Panc1 (cell line): ENCODE results near the gene EHD1. TPM values are rescaled to one million over a fixed set of nuclear protein-coding genes. Genes with fewer than 3 reads are reported as not detected.

Experiments used
- ATAC-seq: fragments of 200-7000 bp; cut with Tn5 transposase; 2 replicates; pipeline ENCODE4 v1.9.1; 2020; ENCODE audit warnings: mild to moderate bottlenecking, moderate library complexity
- BruUV-seq: library from RNA; stranded (reverse); fragments of 400-500 nt; replicated peaks from 2 replicates; lab custom pipeline; 2021; lab: Mats Ljungman, UMichigan
- CTCF ChIA-PET: fragments of 300-600 bp; sonication (Branson Sonifier 250); formaldehyde crosslinking; loops from one replicate; lab custom pipeline; 2022; ENCODE audit warnings: antibody characterized with exemption; lab: Charles Lee
- POLR2A ChIA-PET: fragments of 300-600 bp; sonication (Branson Sonifier 250); formaldehyde crosslinking; loops from one replicate; lab custom pipeline; 2022; ENCODE audit warnings: antibody characterized with exemption; lab: Charles Lee
- DNase-seq: peaks from one replicate; pipeline ENCODE4 v3.0.0-alpha.2; 2010; ENCODE audit warnings: low read depth, low spot score
- H3K27ac ChIP-seq: 2 replicates; pipeline ENCODE4 v1.5.1; 2011; ENCODE audit warnings: mild to moderate bottlenecking, low read length, inconsistent platforms
- H3K27me3 ChIP-seq: fragments of 200-500 bp; sonication (Bioruptor generic); 2 replicates; pipeline ENCODE4 v1.6.0; 2014; ENCODE audit warnings: low read length, inconsistent platforms; ENCODE audit not compliant: control insufficient read depth, insufficient read depth
- H3K36me3 ChIP-seq: fragments of 200-500 bp; sonication (Bioruptor generic); 2 replicates; pipeline ENCODE4 v1.5.1; 2014; ENCODE audit warnings: inconsistent platforms, mild to moderate bottlenecking, low read length, moderate library complexity; ENCODE audit not compliant: control insufficient read depth, insufficient read depth
- H3K4me1 ChIP-seq: 2 replicates; pipeline ENCODE4 v1.5.1; 2011; ENCODE audit warnings: inconsistent platforms, mild to moderate bottlenecking, low read length, moderate library complexity; ENCODE audit not compliant: control insufficient read depth, insufficient read depth
- H3K4me3 ChIP-seq, 2 experiments: 2 replicates each; pipeline ENCODE4 v1.5.1; 2011 to 2012; ENCODE audit warnings: low read depth in 2 of 2, low read length in 2 of 2, mild to moderate bottlenecking in 2 of 2, inconsistent platforms in 1 of 2, moderate library complexity in 1 of 2
- H3K9me3 ChIP-seq: fragments of 200-500 bp; sonication (Bioruptor generic); 2 replicates; pipeline ENCODE4 v1.5.1; 2014; ENCODE audit warnings: low read depth, mild to moderate bottlenecking, inconsistent platforms, low read length, moderate library complexity; ENCODE audit not compliant: control insufficient read depth, insufficient read depth
- CTCF ChIP-seq: fragments of 450-650 bp; IDR thresholded peaks from 2 replicates; pipeline ENCODE4 v1.5.1; 2017; ENCODE audit warnings: mild to moderate bottlenecking
- POLR2AphosphoS5 ChIP-seq: IDR thresholded peaks from 2 replicates; pipeline ENCODE4 v1.6.1; 2012; ENCODE audit warnings: mild to moderate bottlenecking, low read depth, low read length, moderate library complexity
- REST ChIP-seq, 2 experiments: IDR thresholded peaks; 2 replicates each; pipeline ENCODE4 v1.6.1; 2011 to 2012; ENCODE audit warnings: low read depth in 2 of 2, control low read depth in 1 of 2, low read length in 1 of 2, mild to moderate bottlenecking in 1 of 2, moderate library complexity in 1 of 2; ENCODE audit not compliant: insufficient read depth in 1 of 2
- SIN3A ChIP-seq: IDR thresholded peaks from 2 replicates; pipeline ENCODE4 v1.6.1; 2012; ENCODE audit warnings: low read depth, mild to moderate bottlenecking, low read length, moderate library complexity, borderline replicate concordance; ENCODE audit not compliant: insufficient read depth
- TCF7L2 ChIP-seq: IDR thresholded peaks from 2 replicates; pipeline ENCODE4 v1.6.1; 2011; ENCODE audit warnings: mild to moderate bottlenecking, low read depth, low read length, inconsistent platforms
- in situ Hi-C: cut with HindIII; loops from 2 replicates; pipeline ENCODE4 v1.10.0; 2016; ENCODE audit warnings: low sequenced_read_pairs, low pct_unique_long_range_greater_than_20kb
- intact Hi-C: fragments of 100-400 bp; cut with micrococcal nuclease; formaldehyde crosslinking; loops from one replicate; pipeline ENCODE4 v1.10.0; 2022; ENCODE audit not compliant: unreplicated experiment
- total RNA-seq: library from RNA; stranded (reverse); gene quantifications from one replicate; pipeline ENCODE4 v1.2.1, GENCODE V29; 2021; ENCODE audit not compliant: unreplicated experiment

Gene EHD1
- total RNA-seq, 1 experiment from 2014 or later: 186 TPM

GRCh38 chr11:64868904-64869570, 9.4 kb downstream of the EHD1 start:
- TF ChIP-seq TCF7L2 (no peak), CTCF (no peak), SIN3A (no peak), REST (IDR thresholded peaks at IDR 0.05; ENCODE audit: insufficient read depth in 1 of 2, low read depth in 2 of 2, low read length in 1 of 2) (no peak), POLR2AphosphoS5 (no peak; the same call in 1 of the 2 replicates)
- DNase-seq (no peak), ATAC-seq (peak; percentile 70)
- H3K27me3 ChIP-seq: no peaks in the 10 kb centered on the region
- POLR2A ChIA-PET: interaction anchor here (0.6 kb wide), 2 partner anchors 28 to 31 kb away, joined by 4 to 19 read pairs; no protein-coding TSS in a partner anchor
- no TSS peak for BruUV-seq
- peaks cover 84% of the 10 kb centered on the region for H3K4me1 ChIP-seq
- CTCF ChIA-PET: interaction anchor here (0.5 to 1.1 kb wide), 8 partner anchors 8 to 406 kb away, joined by 3 to 12 read pairs (median 4); no protein-coding TSS in a partner anchor
- intact Hi-C loops (no loop called here), in situ Hi-C loops (no loop called here)
- peak overlapping the region; percentile 83 for H3K27ac ChIP-seq
- H3K9me3 ChIP-seq: no peaks in the 10 kb centered on the region
- H3K4me3 ChIP-seq: peak overlapping the region in 1 of 2 experiments; percentile 12; a peak in 2 of 4 replicates
- peaks cover 9% of the 10 kb centered on the region for H3K36me3 ChIP-seq

GRCh38 chr11:64867748-64868462, 10.5 kb downstream of the EHD1 start:
- TF ChIP-seq REST (IDR thresholded peaks at IDR 0.05; ENCODE audit: insufficient read depth in 1 of 2, low read depth in 2 of 2, low read length in 1 of 2): no peak
- no peak for TF ChIP-seq CTCF
- Histone ChIP-seq H3K27me3 (no peaks in the 10 kb centered on the region), H3K4me3 (no peak overlapping the region), H3K27ac (peak overlapping the region; percentile 83), H3K36me3 (peaks cover 8% of the 10 kb centered on the region), H3K4me1 (peaks cover 89% of the 10 kb centered on the region), H3K9me3 (no peaks in the 10 kb centered on the region)
- BruUV-seq: no TSS peak
- intact Hi-C loops (no loop called here), in situ Hi-C loops (no loop called here)
- CTCF ChIA-PET: no interaction called here
- POLR2A ChIA-PET: interaction anchor here (0.6 to 0.7 kb wide), 2 partner anchors 9 to 208 kb away, joined by 3 to 4 read pairs; no protein-coding TSS in a partner anchor
- DNase-seq: no peak
- no peak for ATAC-seq
